AG09309 (cell line): ENCODE data around the gene PROSER1.

ENCODE experiments used
- DNase-seq: peaks from one replicate; pipeline ENCODE4 v3.0.0-alpha.2; 2010; ENCODE audit warnings: low read depth
- H3K4me3 ChIP-seq: 2 replicates; pipeline ENCODE4 v1.5.1; 2011; ENCODE audit warnings: mild to moderate bottlenecking, low read depth, low read length, moderate library complexity; ENCODE audit not compliant: control insufficient read depth
- CTCF ChIP-seq: IDR thresholded peaks from 2 replicates; pipeline ENCODE4 v1.5.1; 2011; ENCODE audit warnings: mild to moderate bottlenecking, low read depth, low read length, inconsistent platforms; ENCODE audit not compliant: insufficient read depth, control insufficient read depth; ENCODE audit errors: missing control alignments

Gene PROSER1

GRCh38 chr13:38965281-38965680 is 72.6 kb downstream of the PROSER1 start:
- no peak for TF ChIP-seq CTCF
- no peak for DNase-seq
- no peak overlapping the region for H3K4me3 ChIP-seq

GRCh38 chr13:38960175-38960574 is 77.7 kb downstream of the PROSER1 start:
- DNase-seq: no peak
- H3K4me3 ChIP-seq: no peak overlapping the region
- TF ChIP-seq CTCF: no peak
